HG03045 (cell line): ENCODE data around the gene PNMA8C.
"Not testable (repeated sequence)": the region's sequence is repeated elsewhere in the genome, so short reads cannot be mapped to it uniquely, and the experiment has no call there.

Experiments used
- ATAC-seq: cut with Tn5 transposase; IDR thresholded peaks from one replicate; pipeline ENCODE4 v1.9.1; 2021; ENCODE audit warnings: mild to moderate bottlenecking, moderate library complexity; ENCODE audit not compliant: unreplicated experiment

Gene PNMA8C

GRCh38 chr19:46390866-46391265 lies 37.9 kb downstream of the PNMA8C start:
- no peak for ATAC-seq

GRCh38 chr19:46390121-46390858 lies 38.4 kb downstream of the PNMA8C start:
- no peak for ATAC-seq

GRCh38 chr19:46388311-46389095 lies 40.2 kb downstream of the PNMA8C start:
- no peak for ATAC-seq

GRCh38 chr19:46387713-46388130 lies 41.0 kb downstream of the PNMA8C start:
- ATAC-seq, result no peak

- ATAC-seq, result no peak
Measured at GRCh38 chr19:46386996-46387712, 41.6 kb downstream of the PNMA8C start.

- ATAC-seq, result no peak
Measured at GRCh38 chr19:46386151-46386550, 42.6 kb downstream of the PNMA8C start.

- ATAC-seq, result no peak
Measured at GRCh38 chr19:46385636-46386035, 43.1 kb downstream of the PNMA8C start.

- ATAC-seq, result no peak
Measured at GRCh38 chr19:46384396-46384795, 44.3 kb downstream of the PNMA8C start.

GRCh38 chr19:46383846-46384245 lies 44.9 kb downstream of the PNMA8C start:
- no peak for ATAC-seq

GRCh38 chr19:46383171-46383815 lies 45.4 kb downstream of the PNMA8C start:
- no peak for ATAC-seq

GRCh38 chr19:46381756-46382345 lies 46.9 kb downstream of the PNMA8C start:
- ATAC-seq, result no peak

- ATAC-seq, result no peak
Measured at GRCh38 chr19:46381346-46381745, 47.4 kb downstream of the PNMA8C start.

GRCh38 chr19:46380690-46381089 lies 48.0 kb downstream of the PNMA8C start:
- no peak for ATAC-seq

- no peak for ATAC-seq
Measured at GRCh38 chr19:46378268-46378667, 50.5 kb downstream of the PNMA8C start.

- no peak for ATAC-seq
Measured at GRCh38 chr19:46376241-46377153, 52.2 kb downstream of the PNMA8C start.

- not testable (repeated sequence) for ATAC-seq
Measured at GRCh38 chr19:46375476-46376067, 53.2 kb downstream of the PNMA8C start.
